HL-60 (cell line): ENCODE measurements around the gene SEC24A.
"Not testable (repeated sequence)": the region's sequence is repeated elsewhere in the genome, so short reads cannot be mapped to it uniquely, and the experiment has no call there.

Experiments
- DNase-seq, 2 experiments: peaks; one replicate each; pipeline ENCODE4 v3.0.0-alpha.2; 2010 to 2020; ENCODE audit warnings: low read depth in 1 of 2, low spot score in 1 of 2
- H3K27ac ChIP-seq: fragments of 250-450 bp; sonication (Bioruptor Pico); replicated peaks from 2 replicates; pipeline ENCODE4 v1.5.1; 2020; ENCODE audit warnings: mild to moderate bottlenecking, moderate library complexity
- H3K27me3 ChIP-seq: fragments of 250-450 bp; sonication (Bioruptor Pico); 2 replicates; pipeline ENCODE4 v1.5.1; 2021; ENCODE audit warnings: mild to moderate bottlenecking, moderate library complexity; ENCODE audit not compliant: insufficient read depth, poor library complexity, severe bottlenecking
- H3K4me3 ChIP-seq: replicated peaks from 2 replicates; pipeline ENCODE4 v1.5.1; 2011; ENCODE audit warnings: mild to moderate bottlenecking, control low read depth, low read length; ENCODE audit not compliant: insufficient read depth
- GABPA ChIP-seq: IDR thresholded peaks from 2 replicates; pipeline ENCODE4 v1.6.1; 2012; ENCODE audit warnings: low read depth
- POLR2AphosphoS5 ChIP-seq: IDR thresholded peaks from 2 replicates; pipeline ENCODE4 v1.6.1; 2012; ENCODE audit warnings: low read depth
- SPI1 ChIP-seq: IDR thresholded peaks from 2 replicates; pipeline ENCODE4 v1.6.1; 2012; ENCODE audit warnings: low read depth, mild to moderate bottlenecking, borderline replicate concordance
- TF ChIP-seq, protein P1 (sequence below): IDR thresholded peaks from 2 replicates; pipeline ENCODE4 v1.6.1; 2012; ENCODE audit warnings: low read depth; ENCODE audit not compliant: insufficient replicate concordance
- TF ChIP-seq, protein P2 (sequence below): IDR thresholded peaks from one replicate; pipeline ENCODE4 v1.5.1; 2011; ENCODE audit warnings: low read length, control low read depth, inconsistent platforms; ENCODE audit not compliant: insufficient read depth

Gene SEC24A

DNA sequence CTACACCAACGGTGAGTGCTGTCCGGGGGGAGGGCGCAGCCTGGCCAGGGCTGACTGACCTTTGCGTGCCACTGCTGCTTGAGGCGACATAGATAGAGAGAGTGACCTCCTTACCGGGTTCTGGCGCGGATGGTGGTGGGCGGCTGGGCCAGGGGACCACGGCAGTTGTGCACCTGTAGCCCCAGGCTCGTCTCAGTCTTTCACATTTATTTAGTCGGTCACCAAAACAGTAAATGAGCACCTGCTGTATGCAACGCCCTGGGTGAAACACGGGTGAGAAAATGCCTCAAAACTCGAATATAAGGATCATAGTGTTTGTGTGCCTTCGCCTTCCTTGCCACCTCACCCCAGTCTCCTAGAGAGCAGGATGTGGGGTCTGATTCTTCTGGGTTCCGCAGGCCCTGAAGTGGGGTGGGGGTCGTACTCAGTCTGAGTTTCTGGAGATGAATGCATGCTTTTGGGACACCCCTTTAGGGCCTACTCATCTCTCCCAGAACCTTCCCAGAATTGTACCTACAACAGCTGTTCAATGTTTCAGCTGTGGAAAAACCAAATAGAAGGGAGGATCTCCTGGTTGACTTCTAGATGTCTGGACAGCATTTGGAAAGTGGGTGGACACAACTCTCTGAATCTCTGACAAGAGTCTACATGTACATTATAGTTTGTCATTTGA, 714 bp downstream of the SEC24A start:
- no peak for DNase-seq
- Histone ChIP-seq H3K4me3 (peak overlapping the region; percentile 75), H3K27ac (peak overlapping the region; percentile 90), H3K27me3 (no peaks in the 10 kb centered on the region)
- TF ChIP-seq, protein P1, sequence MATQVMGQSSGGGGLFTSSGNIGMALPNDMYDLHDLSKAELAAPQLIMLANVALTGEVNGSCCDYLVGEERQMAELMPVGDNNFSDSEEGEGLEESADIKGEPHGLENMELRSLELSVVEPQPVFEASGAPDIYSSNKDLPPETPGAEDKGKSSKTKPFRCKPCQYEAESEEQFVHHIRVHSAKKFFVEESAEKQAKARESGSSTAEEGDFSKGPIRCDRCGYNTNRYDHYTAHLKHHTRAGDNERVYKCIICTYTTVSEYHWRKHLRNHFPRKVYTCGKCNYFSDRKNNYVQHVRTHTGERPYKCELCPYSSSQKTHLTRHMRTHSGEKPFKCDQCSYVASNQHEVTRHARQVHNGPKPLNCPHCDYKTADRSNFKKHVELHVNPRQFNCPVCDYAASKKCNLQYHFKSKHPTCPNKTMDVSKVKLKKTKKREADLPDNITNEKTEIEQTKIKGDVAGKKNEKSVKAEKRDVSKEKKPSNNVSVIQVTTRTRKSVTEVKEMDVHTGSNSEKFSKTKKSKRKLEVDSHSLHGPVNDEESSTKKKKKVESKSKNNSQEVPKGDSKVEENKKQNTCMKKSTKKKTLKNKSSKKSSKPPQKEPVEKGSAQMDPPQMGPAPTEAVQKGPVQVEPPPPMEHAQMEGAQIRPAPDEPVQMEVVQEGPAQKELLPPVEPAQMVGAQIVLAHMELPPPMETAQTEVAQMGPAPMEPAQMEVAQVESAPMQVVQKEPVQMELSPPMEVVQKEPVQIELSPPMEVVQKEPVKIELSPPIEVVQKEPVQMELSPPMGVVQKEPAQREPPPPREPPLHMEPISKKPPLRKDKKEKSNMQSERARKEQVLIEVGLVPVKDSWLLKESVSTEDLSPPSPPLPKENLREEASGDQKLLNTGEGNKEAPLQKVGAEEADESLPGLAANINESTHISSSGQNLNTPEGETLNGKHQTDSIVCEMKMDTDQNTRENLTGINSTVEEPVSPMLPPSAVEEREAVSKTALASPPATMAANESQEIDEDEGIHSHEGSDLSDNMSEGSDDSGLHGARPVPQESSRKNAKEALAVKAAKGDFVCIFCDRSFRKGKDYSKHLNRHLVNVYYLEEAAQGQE: no peak
- TF ChIP-seq GABPA (no peak), SPI1 (no peak), POLR2AphosphoS5 (no peak)
- TF ChIP-seq, protein P2, sequence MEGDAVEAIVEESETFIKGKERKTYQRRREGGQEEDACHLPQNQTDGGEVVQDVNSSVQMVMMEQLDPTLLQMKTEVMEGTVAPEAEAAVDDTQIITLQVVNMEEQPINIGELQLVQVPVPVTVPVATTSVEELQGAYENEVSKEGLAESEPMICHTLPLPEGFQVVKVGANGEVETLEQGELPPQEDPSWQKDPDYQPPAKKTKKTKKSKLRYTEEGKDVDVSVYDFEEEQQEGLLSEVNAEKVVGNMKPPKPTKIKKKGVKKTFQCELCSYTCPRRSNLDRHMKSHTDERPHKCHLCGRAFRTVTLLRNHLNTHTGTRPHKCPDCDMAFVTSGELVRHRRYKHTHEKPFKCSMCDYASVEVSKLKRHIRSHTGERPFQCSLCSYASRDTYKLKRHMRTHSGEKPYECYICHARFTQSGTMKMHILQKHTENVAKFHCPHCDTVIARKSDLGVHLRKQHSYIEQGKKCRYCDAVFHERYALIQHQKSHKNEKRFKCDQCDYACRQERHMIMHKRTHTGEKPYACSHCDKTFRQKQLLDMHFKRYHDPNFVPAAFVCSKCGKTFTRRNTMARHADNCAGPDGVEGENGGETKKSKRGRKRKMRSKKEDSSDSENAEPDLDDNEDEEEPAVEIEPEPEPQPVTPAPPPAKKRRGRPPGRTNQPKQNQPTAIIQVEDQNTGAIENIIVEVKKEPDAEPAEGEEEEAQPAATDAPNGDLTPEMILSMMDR: no peak

DNA sequence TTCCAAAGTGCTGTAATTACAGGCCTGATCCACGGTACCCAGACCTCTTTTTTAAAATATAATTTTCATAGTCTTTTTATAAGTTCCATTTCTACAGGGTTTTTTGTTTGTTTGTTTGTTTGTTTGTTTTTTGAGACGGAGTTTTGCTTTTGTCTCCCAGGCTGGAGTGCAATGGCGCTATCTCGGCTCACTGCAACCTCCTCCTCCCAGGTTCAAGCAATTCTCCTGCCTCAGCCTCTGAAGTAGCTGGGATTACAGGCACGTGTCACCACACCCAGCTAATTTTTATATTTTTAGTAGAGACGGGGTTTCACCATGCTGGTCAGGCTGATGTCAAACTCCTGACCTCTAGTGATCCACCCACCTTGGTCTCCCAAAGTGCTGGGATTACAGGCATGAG, 2.1 kb downstream of the SEC24A start:
- DNase-seq, H3K27me3 ChIP-seq, H3K27ac ChIP-seq, H3K4me3 ChIP-seq: not testable (repeated sequence)

DNA sequence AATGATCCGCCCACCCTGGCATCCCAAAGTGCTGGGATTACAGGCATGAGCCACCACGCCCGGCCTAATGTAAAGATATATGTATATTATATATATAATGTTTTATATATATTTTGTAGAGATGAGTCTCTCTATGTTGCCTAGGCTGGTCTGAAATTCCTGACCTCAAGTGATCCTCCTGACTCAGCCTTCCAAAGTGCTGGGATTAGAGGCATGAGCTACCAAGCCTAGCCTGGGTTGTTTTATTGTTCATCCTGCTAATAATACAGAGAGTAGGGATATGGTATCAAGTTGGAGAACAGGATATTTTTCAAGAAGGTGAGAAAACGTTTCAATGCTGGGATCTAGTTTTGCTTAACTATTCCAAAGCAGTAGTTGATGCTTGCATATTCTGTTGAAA, 2.9 kb downstream of the SEC24A start:
- TF ChIP-seq POLR2AphosphoS5 (no peak), SPI1 (no peak), GABPA (no peak)
- TF ChIP-seq, protein P2: no peak
- TF ChIP-seq, protein P1: no peak
- Histone ChIP-seq H3K27me3 (no peaks in the 10 kb centered on the region), H3K4me3 (no peak overlapping the region), H3K27ac (no peak overlapping the region)
- no peak for DNase-seq

DNA sequence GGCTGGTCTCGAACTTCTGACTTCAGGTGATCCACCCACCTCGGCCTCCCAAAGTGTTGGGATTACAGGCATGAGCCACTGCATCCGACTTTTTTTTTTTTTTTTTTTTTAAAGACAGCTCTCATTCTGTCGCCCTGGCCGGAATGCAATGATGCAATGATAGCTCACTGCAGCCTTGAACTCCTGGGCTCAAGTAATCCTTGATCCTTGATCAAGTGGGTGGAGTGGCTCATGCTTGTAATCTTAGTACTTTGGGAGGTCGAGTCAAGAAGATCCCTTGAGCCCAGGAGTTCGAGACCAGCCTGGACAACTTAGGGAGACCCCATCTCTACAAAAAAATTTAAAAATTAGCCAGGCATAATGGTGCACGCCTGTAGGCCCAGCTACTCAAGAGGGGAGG, 8.1 kb downstream of the SEC24A start:
- DNase-seq: no peak
- TF ChIP-seq SPI1 (no peak), GABPA (no peak), POLR2AphosphoS5 (no peak)
- TF ChIP-seq, protein P2: no peak
- TF ChIP-seq, protein P1: no peak
- Histone ChIP-seq H3K27me3 (no peaks in the 10 kb centered on the region), H3K27ac (no peak overlapping the region), H3K4me3 (no peak overlapping the region)
